ENCODE results near the gene DDX27.

- TF ChIP-seq CTCF (IDR thresholded peaks at IDR 0.05; ENCODE audit: low read depth, low read length, missing input control) (no peak), REST (IDR thresholded peaks at IDR 0.05) (no peak), MAX (IDR thresholded peaks at IDR 0.05) (no peak), RAD21 (IDR thresholded peaks at IDR 0.05) (no peak), TAF1 (conservative IDR thresholded peaks at IDR 0.05) (no peak), YY1 (IDR thresholded peaks at IDR 0.05) (no peak), SP1 (IDR thresholded peaks at IDR 0.05) (no peak), RXRA (IDR thresholded peaks at IDR 0.05) (no peak), HNF4G (IDR thresholded peaks at IDR 0.05) (no peak), GABPA (IDR thresholded peaks at IDR 0.05 in 1 of 2, conservative IDR thresholded peaks at IDR 0.05 in 1 of 2) (no peak), JUND (IDR thresholded peaks at IDR 0.05) (no peak), ZBTB33 (IDR thresholded peaks at IDR 0.05) (no peak), FOXA1 (IDR thresholded peaks at IDR 0.05) (no peak)
Observed at GRCh38 chr20:49171909-49172308, 47.3 kb upstream of the DDX27 start.
